ENCODE measurements around the gene SCYGR3. TPM values are rescaled to one million over a fixed set of nuclear protein-coding genes. Genes with fewer than 3 reads are reported as not detected.
A peak's percentile ranks its signal among the peaks of the same experiment; 100 is the strongest.

Gene SCYGR3
- total and polyA plus RNA-seq, 8 donors, result not detected

- Histone ChIP-seq H3K27ac (no peak overlapping the region), H3K27me3 (no peaks in the 10 kb centered on the region), H3K4me1 (no peaks in the 10 kb centered on the region), H3K9me3 (no peaks in the 10 kb centered on the region), H3K4me3 (no peak overlapping the region), H3K36me3 (no peaks in the 10 kb centered on the region)
- DNase-seq, result no peak
- TF ChIP-seq, protein P1, sequence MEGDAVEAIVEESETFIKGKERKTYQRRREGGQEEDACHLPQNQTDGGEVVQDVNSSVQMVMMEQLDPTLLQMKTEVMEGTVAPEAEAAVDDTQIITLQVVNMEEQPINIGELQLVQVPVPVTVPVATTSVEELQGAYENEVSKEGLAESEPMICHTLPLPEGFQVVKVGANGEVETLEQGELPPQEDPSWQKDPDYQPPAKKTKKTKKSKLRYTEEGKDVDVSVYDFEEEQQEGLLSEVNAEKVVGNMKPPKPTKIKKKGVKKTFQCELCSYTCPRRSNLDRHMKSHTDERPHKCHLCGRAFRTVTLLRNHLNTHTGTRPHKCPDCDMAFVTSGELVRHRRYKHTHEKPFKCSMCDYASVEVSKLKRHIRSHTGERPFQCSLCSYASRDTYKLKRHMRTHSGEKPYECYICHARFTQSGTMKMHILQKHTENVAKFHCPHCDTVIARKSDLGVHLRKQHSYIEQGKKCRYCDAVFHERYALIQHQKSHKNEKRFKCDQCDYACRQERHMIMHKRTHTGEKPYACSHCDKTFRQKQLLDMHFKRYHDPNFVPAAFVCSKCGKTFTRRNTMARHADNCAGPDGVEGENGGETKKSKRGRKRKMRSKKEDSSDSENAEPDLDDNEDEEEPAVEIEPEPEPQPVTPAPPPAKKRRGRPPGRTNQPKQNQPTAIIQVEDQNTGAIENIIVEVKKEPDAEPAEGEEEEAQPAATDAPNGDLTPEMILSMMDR (IDR thresholded peaks at IDR 0.05), result no peak
- 98 to 100% methylated on average over 1 of the region's 1 CpG for WGBS, 2 donors
- FAIRE-seq, result no peak
- intact Hi-C loops (cut with DNase I), result no loop called here
- ATAC-seq, result no peak
These were observed 34.8 kb downstream of the SCYGR3 start for GRCh38 chr2:227579791-227580190.

GRCh38 chr2:227578642-227579041, 36.0 kb downstream of the SCYGR3 start:
- intact Hi-C loops (cut with DNase I), result no loop called here
- Histone ChIP-seq H3K4me3 (no peak overlapping the region), H3K36me3 (no peaks in the 10 kb centered on the region), H3K9me3 (no peaks in the 10 kb centered on the region), H3K4me1 (no peaks in the 10 kb centered on the region), H3K27ac (no peak overlapping the region), H3K27me3 (no peaks in the 10 kb centered on the region)
- WGBS, 2 donors, result 68 to 69% methylated on average over 2 of the region's 2 CpGs
- ATAC-seq (no peak), FAIRE-seq (no peak), DNase-seq (no peak)
- TF ChIP-seq, protein P1 (IDR thresholded peaks at IDR 0.05), result no peak

DNA sequence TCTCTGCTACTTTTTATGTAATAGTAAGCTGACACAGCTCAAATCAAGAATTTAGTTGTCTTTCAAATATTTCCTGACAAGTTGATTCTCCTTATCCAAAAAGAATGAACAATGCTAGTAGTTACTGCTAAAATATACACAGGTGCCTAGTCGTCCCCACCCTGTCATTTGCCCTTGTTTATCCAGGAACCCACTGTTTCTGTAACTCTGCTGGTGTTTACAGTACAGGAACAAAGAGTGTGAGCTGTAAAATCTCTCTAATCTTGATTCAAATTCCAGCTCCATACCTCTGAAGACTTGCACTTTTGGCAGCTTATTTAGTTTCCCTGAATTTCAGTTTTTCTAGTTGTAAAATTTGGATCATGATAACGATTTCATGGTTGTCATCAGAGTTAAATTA, 37.1 kb downstream of the SCYGR3 start:
- DNase-seq (no peak), FAIRE-seq (no peak), ATAC-seq (peak in 1 of 4 donors; percentile 25)
- Histone ChIP-seq H3K9me3 (no peaks in the 10 kb centered on the region), H3K4me1 (no peaks in the 10 kb centered on the region), H3K36me3 (no peaks in the 10 kb centered on the region), H3K27me3 (no peaks in the 10 kb centered on the region), H3K4me3 (no peak overlapping the region), H3K27ac (no peak overlapping the region)
- TF ChIP-seq, protein P1 (IDR thresholded peaks at IDR 0.05), result no peak
- intact Hi-C loops (cut with DNase I), result no loop called here
- 21 to 22% methylated on average over 2 of the region's 2 CpGs for WGBS, 2 donors

- FAIRE-seq, result no peak
- Histone ChIP-seq H3K27ac (no peak overlapping the region), H3K4me1 (no peaks in the 10 kb centered on the region), H3K27me3 (no peaks in the 10 kb centered on the region), H3K36me3 (no peaks in the 10 kb centered on the region), H3K9me3 (no peaks in the 10 kb centered on the region), H3K4me3 (no peak overlapping the region)
- no peak for ATAC-seq
- TF ChIP-seq, protein P1 (IDR thresholded peaks at IDR 0.05), result no peak
- DNase-seq, result no peak
- 63 to 75% methylated on average over 2 of the region's 2 CpGs for WGBS, 2 donors
- intact Hi-C loops (cut with DNase I), result no loop called here
These were observed 37.8 kb downstream of the SCYGR3 start for GRCh38 chr2:227576812-227577211.

GRCh38 chr2:227576110-227576509, 38.5 kb downstream of the SCYGR3 start:
- H3K4me3 ChIP-seq, result no peak overlapping the region
- FAIRE-seq (no peak), ATAC-seq (no peak), DNase-seq (no peak)
- TF ChIP-seq, protein P1 (IDR thresholded peaks at IDR 0.05), result no peak
- H3K27ac ChIP-seq, result no peak overlapping the region
- H3K36me3 ChIP-seq, result no peaks in the 10 kb centered on the region
- no peaks in the 10 kb centered on the region for H3K9me3 ChIP-seq
- no peaks in the 10 kb centered on the region for H3K27me3 ChIP-seq
- intact Hi-C loops (cut with DNase I), result no loop called here
- no peaks in the 10 kb centered on the region for H3K4me1 ChIP-seq
